HUES48 (cell line): ENCODE measurements around the gene VPS13A.
A peak's percentile ranks its signal among the peaks of the same experiment; 100 is the strongest.

Source experiments
- H3K27ac ChIP-seq: one replicate; pipeline ENCODE4 v1.7.0; 2013; ENCODE audit warnings: low read depth, low read length, inconsistent platforms
- H3K27me3 ChIP-seq: 2 replicates; pipeline ENCODE4 v1.6.1; 2013; ENCODE audit warnings: mild to moderate bottlenecking, low read length; ENCODE audit not compliant: control insufficient read depth, insufficient read depth
- H3K36me3 ChIP-seq: 2 replicates; pipeline ENCODE4 v1.6.1; 2013; ENCODE audit warnings: low read length; ENCODE audit not compliant: control insufficient read depth, insufficient read depth
- H3K4me1 ChIP-seq: 2 replicates; pipeline ENCODE4 v1.6.1; 2013; ENCODE audit warnings: mild to moderate bottlenecking, low read length; ENCODE audit not compliant: control insufficient read depth, insufficient read depth
- H3K4me3 ChIP-seq: 2 replicates; pipeline ENCODE4 v1.5.1; 2013; ENCODE audit warnings: mild to moderate bottlenecking, low read depth, low read length
- H3K9ac ChIP-seq: 2 replicates; pipeline ENCODE4 v1.6.1; 2013; ENCODE audit warnings: mild to moderate bottlenecking, low read depth, low read length, moderate library complexity
- H3K9me3 ChIP-seq: 2 replicates; pipeline ENCODE4 v1.6.1; 2013; ENCODE audit warnings: low read length; ENCODE audit not compliant: control insufficient read depth, insufficient read depth

Gene VPS13A

DNA sequence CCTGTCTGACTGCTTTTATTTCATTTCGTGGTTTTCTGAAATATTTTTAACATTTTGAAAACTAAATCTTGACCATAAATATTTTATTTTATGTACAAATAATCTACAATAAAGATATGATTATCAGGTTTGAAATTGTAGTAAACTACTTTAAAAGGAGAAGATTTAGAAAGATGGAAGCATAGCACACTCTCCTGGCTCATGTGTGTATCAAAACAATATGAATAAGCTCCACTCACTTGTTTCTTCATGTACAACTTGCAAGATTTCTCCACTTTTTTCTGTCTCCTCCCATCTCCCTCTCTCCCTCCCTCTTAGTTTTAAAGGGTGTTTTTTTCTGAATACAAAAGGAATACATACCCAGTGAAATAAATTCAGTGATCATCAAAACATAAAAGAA is 15.4 kb upstream of the VPS13A start:
- Histone ChIP-seq H3K27ac (no peak overlapping the region), H3K9ac (no peak overlapping the region), H3K9me3 (no peaks in the 10 kb centered on the region), H3K27me3 (no peaks in the 10 kb centered on the region), H3K4me3 (no peak overlapping the region), H3K36me3 (no peaks in the 10 kb centered on the region), H3K4me1 (peaks cover 14% of the 10 kb centered on the region)

GRCh38 chr9:77162366-77162765 is 15.0 kb upstream of the VPS13A start:
- H3K9ac ChIP-seq = no peak overlapping the region
- H3K27ac ChIP-seq = no peak overlapping the region

DNA sequence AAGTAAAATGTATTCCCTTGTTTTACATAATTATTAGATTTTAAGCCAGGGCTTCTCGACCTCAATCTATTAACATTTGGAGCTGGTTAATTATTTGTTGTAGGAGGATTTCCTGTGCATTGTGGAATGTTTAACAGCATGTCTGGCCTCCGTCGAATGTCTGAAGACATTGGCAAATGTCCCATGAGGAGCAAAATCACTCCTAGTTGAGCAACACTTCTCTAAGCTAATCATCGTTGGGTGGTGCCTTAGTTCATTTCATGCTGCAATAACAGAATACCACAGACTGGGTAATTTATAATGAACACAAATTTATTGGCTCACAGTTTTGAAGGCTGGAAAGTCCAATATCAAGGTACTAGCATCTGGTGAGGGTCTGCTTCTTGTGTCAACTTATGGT is 13.4 kb upstream of the VPS13A start:
- no peak overlapping the region for H3K27ac ChIP-seq
- H3K4me3 ChIP-seq = no peak overlapping the region

More at GRCh38 chr9:77162366-77162765, 15.0 kb upstream of the VPS13A start:
- no peaks in the 10 kb centered on the region for H3K36me3 ChIP-seq
- H3K4me1 ChIP-seq = peaks cover 17% of the 10 kb centered on the region
- H3K27me3 ChIP-seq = no peaks in the 10 kb centered on the region
- no peak overlapping the region for H3K4me3 ChIP-seq
- no peaks in the 10 kb centered on the region for H3K9me3 ChIP-seq

GRCh38 chr9:77166193-77166592 is 11.1 kb upstream of the VPS13A start:
- no peak overlapping the region for H3K4me3 ChIP-seq
- no peak overlapping the region for H3K27ac ChIP-seq
- H3K9ac ChIP-seq = no peak overlapping the region
- peaks cover 12% of the 10 kb centered on the region for H3K4me1 ChIP-seq
- no peaks in the 10 kb centered on the region for H3K9me3 ChIP-seq
- H3K36me3 ChIP-seq = no peaks in the 10 kb centered on the region
- no peaks in the 10 kb centered on the region for H3K27me3 ChIP-seq

More for the DNA sequence above, 13.4 kb upstream of the VPS13A start:
- H3K27me3 ChIP-seq = no peaks in the 10 kb centered on the region
- H3K9me3 ChIP-seq = no peaks in the 10 kb centered on the region
- H3K4me1 ChIP-seq = peaks cover 17% of the 10 kb centered on the region
- H3K36me3 ChIP-seq = no peaks in the 10 kb centered on the region
- no peak overlapping the region for H3K9ac ChIP-seq

DNA sequence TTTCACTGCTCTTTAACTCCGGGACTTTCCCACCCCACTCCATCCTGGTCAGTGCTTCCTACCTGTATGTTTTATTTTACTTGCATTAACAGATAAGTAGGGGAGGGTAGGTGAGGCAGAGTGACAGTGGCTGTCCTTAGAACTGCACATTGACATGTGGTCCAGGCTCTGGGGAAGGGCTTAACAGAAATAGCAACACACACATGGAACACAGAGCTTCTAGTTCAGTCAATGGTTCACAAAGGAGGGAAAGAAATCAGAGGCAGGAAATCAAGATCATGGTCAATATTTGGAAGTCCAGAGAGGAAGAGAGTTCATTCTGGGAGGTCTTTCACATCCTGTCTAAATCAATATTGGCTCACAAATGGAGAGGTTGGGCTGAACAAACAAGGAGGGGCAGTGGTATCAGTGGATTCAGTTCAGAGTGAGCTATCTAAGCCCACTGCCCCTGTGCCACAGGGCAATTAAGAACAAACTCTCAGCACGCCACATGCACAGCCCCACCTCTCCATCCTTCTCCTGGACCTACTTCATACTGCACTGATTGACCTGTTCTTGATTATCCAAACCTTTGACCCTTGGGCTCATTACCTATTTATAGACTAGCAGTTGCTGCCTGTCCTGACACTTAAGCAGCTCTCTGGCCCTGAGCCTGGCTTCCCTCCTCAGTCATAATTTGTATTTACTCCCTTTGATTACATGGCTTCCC is 6.2 kb upstream of the VPS13A start:
- Histone ChIP-seq H3K36me3 (no peaks in the 10 kb centered on the region), H3K9ac (no peak overlapping the region), H3K27me3 (no peaks in the 10 kb centered on the region), H3K9me3 (no peaks in the 10 kb centered on the region), H3K27ac (no peak overlapping the region), H3K4me1 (peaks cover 14% of the 10 kb centered on the region), H3K4me3 (no peak overlapping the region)

GRCh38 chr9:77175151-77175550 is 2.2 kb upstream of the VPS13A start:
- H3K9me3 ChIP-seq = no peaks in the 10 kb centered on the region
- no peaks in the 10 kb centered on the region for H3K36me3 ChIP-seq
- peaks cover 11% of the 10 kb centered on the region; the same call in 1 of the 2 replicates for H3K4me1 ChIP-seq
- H3K9ac ChIP-seq = no peak overlapping the region
- H3K4me3 ChIP-seq = no peak overlapping the region
- H3K27ac ChIP-seq = no peak overlapping the region
- H3K27me3 ChIP-seq = no peaks in the 10 kb centered on the region

- H3K27ac ChIP-seq = no peak overlapping the region
- H3K9me3 ChIP-seq = no peaks in the 10 kb centered on the region
- H3K9ac ChIP-seq = no peak overlapping the region
- H3K4me3 ChIP-seq = no peak overlapping the region
- no peaks in the 10 kb centered on the region for H3K36me3 ChIP-seq
- H3K27me3 ChIP-seq = no peaks in the 10 kb centered on the region
- peaks cover 17% of the 10 kb centered on the region; the same call in 1 of the 2 replicates for H3K4me1 ChIP-seq
Measured at GRCh38 chr9:77176106-77176505, 1.2 kb upstream of the VPS13A start.

DNA sequence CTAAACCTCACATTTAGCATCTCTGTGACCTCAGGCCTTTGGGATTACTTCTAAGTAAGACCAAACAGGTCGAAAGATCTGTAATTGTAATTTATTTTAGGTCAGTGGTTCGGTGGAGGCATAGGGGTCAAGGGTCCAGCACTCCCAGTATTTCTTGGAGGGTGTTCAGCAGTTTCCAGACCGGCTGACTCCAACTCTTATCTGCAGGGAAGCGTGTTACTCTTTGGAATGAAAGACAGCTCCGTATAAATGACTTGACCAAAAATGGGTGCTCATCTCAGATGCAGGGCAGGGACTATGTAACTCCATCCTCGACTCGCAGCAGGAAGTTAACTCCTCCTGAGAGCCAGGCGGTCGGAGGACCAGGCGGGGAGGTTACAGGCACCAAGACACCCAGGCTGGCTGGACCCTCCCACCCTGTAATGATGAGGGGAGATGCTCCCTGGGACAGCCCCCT is 620 bp upstream of the VPS13A start:
- Histone ChIP-seq H3K9me3 (no peaks in the 10 kb centered on the region), H3K4me3 (peak overlapping the region; percentile 81), H3K36me3 (no peaks in the 10 kb centered on the region), H3K9ac (no peak overlapping the region), H3K27ac (peak overlapping the region; percentile 81), H3K27me3 (no peaks in the 10 kb centered on the region), H3K4me1 (peaks cover 17% of the 10 kb centered on the region; the same call in 1 of the 2 replicates)

GRCh38 chr9:77177894-77178794 is 810 bp downstream of the VPS13A start:
- H3K27ac ChIP-seq = peak overlapping the region; percentile 81
- no peaks in the 10 kb centered on the region for H3K27me3 ChIP-seq
- H3K36me3 ChIP-seq = no peaks in the 10 kb centered on the region
- H3K4me3 ChIP-seq = peak overlapping the region; percentile 81
- H3K9me3 ChIP-seq = no peaks in the 10 kb centered on the region
- peaks cover 17% of the 10 kb centered on the region; the same call in 1 of the 2 replicates for H3K4me1 ChIP-seq
- H3K9ac ChIP-seq = peak overlapping the region; percentile 70

DNA sequence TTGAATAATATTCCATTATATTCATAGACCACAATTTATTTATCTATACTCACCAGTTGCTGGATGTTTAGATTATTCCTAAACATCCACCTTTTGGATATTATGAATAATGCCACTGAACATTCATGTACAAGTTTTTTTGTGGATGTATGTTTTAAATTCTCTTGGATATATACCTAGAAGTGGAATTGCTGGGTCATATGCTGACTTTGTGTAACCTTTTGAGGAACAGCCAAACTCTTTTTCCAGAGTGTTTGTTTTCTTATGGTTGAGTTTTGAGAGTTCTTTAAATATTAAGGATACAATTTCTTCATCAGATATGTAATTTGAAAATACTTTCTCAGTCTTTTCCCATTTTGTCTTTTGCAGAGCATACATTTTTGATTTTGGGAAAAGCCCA is 2.7 kb downstream of the VPS13A start:
- no peak overlapping the region for H3K4me3 ChIP-seq
- H3K9me3 ChIP-seq = no peaks in the 10 kb centered on the region
- peaks cover 17% of the 10 kb centered on the region; the same call in 1 of the 2 replicates for H3K4me1 ChIP-seq
- no peaks in the 10 kb centered on the region for H3K36me3 ChIP-seq
- H3K27ac ChIP-seq = no peak overlapping the region
- H3K9ac ChIP-seq = no peak overlapping the region
- H3K27me3 ChIP-seq = no peaks in the 10 kb centered on the region

GRCh38 chr9:77183581-77183980 is 6.2 kb downstream of the VPS13A start:
- peaks cover 8% of the 10 kb centered on the region; the same call in 1 of the 2 replicates for H3K4me1 ChIP-seq
- no peaks in the 10 kb centered on the region for H3K36me3 ChIP-seq
- H3K9me3 ChIP-seq = no peaks in the 10 kb centered on the region
- H3K27ac ChIP-seq = no peak overlapping the region
- no peak overlapping the region for H3K4me3 ChIP-seq
- H3K27me3 ChIP-seq = no peaks in the 10 kb centered on the region
- no peak overlapping the region for H3K9ac ChIP-seq
